Stimulated activated CD4-positive, alpha-beta T cell treated with anti-CD3 and anti-CD28 coated beads, Interleukin-4, amount 100 ng/mL, for 4 hours (primary cell): ENCODE results near the gene MBD6.
"Not testable (repeated sequence)": the region's sequence is repeated elsewhere in the genome, so short reads cannot be mapped to it uniquely, and the experiment has no call there.

Experiments
- DNase-seq, 2 experiments: peaks; one replicate each; pipeline ENCODE4 v3.0.0-alpha.2; 2020

MBD6 gene

DNA sequence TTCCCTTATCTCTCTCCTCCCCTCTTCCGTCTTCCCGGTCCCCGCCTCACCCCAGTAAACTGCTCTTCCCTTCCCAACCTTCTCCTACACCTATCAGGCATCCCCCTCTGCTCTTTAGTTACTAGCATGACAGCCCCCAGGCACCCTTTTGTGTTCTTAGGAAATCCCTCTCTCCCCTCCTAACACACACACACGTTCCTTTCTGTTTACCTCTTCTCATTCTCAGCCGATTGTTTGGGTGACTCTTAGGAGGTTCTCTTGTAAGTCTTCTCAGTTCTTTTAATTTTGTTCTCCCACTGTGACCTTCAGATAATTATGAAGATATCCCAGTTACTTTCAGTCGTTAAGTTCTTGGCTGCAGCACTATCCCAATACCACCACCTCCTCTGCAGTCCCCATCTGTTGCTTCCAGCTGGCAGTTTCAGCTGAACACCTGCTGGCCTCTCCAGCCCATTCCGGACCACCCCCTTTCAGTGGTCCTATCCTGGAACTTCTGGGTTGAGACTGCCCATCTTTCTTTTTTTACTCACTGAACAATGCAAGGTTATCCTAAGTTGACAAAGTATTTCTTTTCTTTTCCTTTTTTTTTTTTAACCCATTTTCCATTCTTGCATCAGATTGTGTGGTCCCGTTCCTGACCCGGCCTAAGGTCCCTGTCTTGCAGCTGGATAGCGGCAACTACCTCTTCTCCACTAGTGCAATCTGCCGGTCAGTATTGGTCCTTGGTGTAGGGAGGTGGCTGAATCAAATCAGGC is 34.0 kb upstream of the MBD6 start:
- DNase-seq = no peak

GRCh38 chr12:57489157-57489641 is 33.4 kb upstream of the MBD6 start:
- DNase-seq = no peak

GRCh38 chr12:57490126-57490525 is 32.5 kb upstream of the MBD6 start:
- DNase-seq = no peak

DNA sequence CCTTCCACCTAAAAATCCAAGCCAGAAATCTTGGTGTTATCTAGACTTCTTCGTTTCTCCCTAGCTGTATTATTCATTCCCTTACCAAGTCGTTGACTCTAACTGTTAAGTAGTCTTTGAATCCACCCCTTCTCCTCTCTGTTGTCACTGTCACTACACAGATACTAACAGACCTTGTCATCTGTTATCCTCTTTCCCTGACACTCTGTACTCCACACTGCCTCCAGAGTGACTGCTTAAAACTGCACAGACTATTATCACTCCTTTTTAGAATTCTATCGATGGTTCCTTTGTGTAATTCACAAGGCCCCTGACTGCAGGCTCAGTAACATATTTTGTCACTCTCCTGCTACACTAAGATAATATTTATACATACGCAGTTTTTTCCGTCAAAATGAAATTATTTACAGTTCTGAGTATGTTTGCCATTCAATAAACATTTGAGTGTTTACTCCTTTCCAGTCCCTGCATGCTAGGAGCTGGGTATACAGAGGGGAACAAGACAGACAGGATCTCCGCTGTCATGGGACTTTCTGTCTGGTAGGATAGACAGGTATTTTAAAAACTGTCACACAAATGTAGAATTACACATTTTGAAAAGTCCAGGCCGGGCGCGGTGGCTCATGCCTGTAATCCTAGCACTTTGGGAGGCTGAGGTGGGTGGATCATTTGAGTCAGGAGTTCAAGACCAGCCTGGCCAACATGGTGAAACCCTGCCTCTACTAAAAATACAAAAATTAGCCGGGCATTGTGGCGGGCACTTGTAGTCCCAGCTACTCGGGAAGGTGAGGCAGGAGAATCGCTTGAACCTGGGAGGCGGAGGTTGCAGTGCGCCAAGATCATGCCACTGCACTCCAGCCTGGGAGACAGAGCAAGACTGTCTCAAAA is 31.0 kb upstream of the MBD6 start:
- no peak for DNase-seq

- not testable (repeated sequence) for DNase-seq
Observed at GRCh38 chr12:57495051-57495701, 27.4 kb upstream of the MBD6 start.

DNA sequence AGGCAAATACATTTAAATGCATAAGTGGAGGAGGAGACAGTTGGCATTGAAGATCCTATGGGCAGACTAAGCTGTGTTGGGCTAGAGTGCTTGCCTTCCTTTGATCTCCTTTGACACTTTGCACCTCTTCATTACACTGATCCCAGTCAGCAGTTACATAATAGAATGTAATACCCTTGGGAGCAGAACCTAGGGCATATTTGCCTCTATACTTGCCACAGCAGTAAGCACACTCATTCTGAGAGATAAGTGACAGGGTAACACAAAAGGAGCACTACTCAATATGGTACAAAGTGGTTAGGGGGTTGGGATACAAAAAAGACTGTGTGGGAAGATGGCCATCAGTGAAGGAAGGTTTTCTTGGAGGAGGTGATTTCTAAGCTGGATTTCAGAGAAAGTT is 25.8 kb upstream of the MBD6 start:
- DNase-seq = no peak

- DNase-seq = no peak
Observed at GRCh38 chr12:57497223-57498131, 25.1 kb upstream of the MBD6 start.

DNA sequence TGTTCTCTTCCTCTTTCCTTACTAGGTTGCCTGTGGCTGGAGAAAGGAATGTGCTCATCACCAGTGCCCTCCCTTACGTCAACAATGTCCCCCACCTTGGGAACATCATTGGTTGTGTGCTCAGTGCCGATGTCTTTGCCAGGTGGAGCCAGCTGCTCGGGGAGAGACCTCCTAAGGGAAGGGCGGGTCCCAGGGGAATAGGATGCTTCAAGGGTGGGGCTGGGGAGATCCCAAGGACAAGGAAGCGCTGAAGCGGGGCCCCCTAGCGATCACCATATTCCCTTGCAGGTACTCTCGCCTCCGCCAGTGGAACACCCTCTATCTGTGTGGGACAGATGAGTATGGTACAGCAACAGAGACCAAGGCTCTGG is 24.5 kb upstream of the MBD6 start:
- no peak for DNase-seq

DNA sequence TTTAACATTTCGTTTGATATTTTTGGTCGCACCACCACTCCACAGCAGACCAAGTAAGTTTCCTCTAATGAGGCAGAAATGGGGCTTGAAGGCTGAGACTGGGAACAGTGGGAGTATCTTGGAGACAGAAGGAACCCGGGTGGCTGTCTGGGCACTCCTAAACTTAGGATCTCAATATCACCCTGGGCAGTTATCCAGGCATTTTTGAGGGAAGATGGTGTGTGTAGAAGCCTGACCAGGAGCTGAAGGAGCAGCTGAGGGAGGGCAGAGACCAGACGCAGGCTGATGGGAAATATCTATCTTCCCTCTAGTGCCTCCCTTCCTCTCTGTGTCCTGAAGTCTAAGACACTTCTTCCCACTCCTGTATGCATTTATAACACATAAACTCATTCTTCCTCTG is 24.1 kb upstream of the MBD6 start:
- DNase-seq = no peak

- DNase-seq = no peak
Observed at GRCh38 chr12:57500213-57500612, 22.4 kb upstream of the MBD6 start.

DNA sequence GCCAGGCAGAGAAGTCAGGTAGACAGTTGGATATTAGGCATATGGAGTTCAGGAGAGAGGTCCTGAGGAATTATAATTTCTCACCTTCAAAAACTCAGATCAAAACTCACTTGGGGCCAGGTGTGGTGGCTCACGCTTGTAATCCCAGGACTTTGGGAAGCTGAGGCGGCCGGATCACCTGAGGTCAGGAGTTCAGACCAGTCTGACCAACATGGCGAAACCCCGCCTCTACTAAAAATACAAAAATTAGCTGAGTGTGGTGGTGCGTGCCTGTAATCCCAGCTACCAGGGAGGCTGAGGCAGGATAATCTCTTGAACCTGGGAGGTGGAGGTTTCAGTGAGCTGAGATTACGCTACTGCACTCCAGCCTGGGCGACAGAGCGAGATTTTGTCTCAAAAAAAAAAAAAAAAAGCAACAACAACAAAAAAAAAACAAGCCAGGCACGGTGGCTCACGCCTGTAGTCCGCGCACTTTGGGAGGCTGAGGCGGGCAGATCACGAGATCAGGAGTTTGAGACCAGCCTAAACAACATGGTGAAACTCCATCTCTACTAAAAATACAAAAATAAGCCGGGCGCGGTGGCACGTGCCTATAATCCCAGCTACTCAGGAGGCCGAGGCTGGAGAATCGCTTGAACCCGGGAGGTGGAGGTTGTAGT is 20.2 kb upstream of the MBD6 start:
- not testable (repeated sequence) for DNase-seq

DNA sequence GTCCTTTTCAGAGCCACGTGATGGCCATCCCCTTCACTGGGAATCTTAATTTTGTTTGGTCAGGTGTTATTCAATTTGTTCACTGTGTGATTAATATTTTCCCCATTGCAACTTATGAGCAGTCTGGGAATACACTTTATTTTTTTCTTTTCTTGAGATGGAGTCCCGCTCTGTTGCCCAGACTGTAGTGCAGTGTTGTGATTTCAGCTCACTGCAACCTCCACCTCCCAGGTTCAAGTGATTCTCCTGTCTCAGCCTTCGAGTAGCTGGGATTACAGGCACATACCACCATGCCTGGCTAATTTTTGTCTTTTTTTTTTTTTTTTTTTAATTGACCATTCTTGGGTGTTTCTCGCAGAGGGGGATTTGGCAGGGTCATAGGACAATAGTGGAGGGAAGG is 16.1 kb upstream of the MBD6 start:
- not testable (repeated sequence) for DNase-seq

DNA sequence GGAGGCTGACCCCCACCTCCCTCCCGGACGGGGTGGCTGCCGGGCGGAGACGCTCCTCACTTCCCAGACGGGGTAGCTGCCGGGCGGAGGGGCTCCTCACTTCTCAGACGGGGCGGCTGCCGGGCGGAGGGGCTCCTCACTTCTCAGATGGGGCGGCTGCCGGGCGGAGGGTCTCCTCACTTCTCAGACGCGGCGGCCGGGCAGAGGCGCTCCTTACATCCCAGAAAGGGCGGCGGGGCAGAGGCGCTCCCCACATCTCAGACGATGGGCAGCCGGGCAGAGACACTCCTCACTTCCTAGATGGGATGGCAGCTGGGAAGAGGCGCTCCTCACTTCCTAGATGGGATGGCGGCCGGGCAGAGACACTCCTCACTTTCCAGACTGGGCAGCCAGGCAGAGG is 14.8 kb upstream of the MBD6 start:
- not testable (repeated sequence) for DNase-seq

DNA sequence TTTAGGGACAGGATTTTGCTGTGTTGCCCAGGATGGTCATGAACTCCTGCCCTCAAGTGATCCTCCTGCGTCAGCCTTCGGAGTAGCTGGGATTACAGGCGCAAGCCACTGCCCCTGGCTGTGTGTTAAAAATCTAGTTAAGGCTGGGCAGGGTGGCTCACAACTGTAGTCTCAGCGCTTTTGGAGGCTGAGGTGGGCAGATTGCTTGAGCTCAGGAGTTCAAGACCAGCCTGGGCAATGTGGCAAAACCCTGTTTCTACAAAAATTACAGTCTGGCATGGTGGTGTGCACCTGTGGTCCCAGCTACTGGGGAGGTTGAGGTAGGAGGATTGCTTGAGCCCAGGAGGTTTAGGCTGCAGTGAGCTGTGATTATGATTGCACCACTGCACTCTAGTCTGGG is 11.5 kb upstream of the MBD6 start:
- no peak for DNase-seq

DNA sequence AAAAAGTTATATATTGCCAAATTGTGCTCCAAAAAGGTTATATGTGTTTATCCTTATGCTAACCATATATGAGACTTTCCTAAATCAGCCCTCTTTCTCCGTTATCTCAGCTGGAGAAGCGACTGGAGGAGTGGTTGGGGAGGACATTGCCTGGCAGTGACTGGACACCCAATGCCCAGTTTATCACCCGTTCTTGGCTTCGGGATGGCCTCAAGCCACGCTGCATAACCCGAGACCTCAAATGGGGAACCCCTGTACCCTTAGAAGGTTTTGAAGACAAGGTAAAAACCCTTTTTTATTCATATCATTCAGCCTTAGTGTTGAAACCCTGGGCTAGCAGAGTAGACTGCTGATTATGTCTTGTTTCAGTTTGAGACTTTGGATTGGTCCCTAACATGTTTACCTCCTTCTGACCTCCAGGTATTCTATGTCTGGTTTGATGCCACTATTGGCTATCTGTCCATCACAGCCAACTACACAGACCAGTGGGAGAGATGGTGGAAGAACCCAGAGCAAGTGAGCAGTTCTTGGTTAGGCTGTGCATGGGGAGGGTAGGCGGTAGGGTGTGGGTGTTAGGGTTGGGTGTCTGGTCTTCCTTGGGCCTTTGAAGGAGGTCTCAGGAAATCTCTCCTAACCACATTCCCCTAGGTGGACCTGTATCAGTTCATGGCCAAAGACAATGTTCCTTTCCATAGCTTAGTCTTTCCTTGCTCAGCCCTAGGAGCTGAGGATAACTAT is 10.9 kb upstream of the MBD6 start:
- DNase-seq = no peak

GRCh38 chr12:57512665-57513064 is 10.0 kb upstream of the MBD6 start:
- no peak for DNase-seq

DNA sequence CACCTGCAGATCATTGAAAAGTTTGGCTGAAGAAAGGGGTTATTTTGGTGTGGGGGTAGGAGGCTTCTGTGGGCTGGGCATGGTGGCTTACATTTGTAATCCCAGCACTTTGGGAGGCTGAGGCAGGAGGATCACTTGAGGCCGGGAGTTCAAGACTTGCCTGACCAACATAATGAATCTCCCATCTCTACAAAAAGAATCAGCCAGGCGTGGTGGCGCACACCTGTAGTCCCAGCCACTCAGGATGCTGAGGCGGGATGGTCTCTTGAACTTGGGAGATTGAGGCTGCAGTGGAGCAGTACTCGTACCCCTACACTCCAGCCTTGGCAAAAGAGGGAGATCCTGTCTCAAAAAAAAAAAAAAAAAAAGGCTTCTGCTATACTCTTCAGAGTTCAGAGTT is 9.4 kb upstream of the MBD6 start:
- DNase-seq = no peak

- DNase-seq = not testable (repeated sequence)
Observed at GRCh38 chr12:57513677-57514076, 8.9 kb upstream of the MBD6 start.

- DNase-seq = not testable (repeated sequence)
Observed at GRCh38 chr12:57514246-57514645, 8.4 kb upstream of the MBD6 start.

GRCh38 chr12:57514720-57515407 is 7.8 kb upstream of the MBD6 start:
- DNase-seq = no peak
